Activated CD8-positive, alpha-beta T cell treated with anti-CD3 and anti-CD28 coated beads for 36 hours (primary cell): ENCODE results near the gene CLEC2D. TPM values are rescaled to one million over a fixed set of nuclear protein-coding genes. Genes with fewer than 3 reads are reported as not detected.

Experiments
- ATAC-seq: fragments of 200-7000 bp; cut with Tn5 transposase; one replicate; pipeline ENCODE4 v1.10.0; 2021; ENCODE audit warnings: mild to moderate bottlenecking, moderate library complexity
- CTCF ChIA-PET: fragments of 350-600 bp; sonication (Branson Sonifier 250); formaldehyde crosslinking; loops from one replicate; lab custom pipeline; 2021; ENCODE audit warnings: antibody characterized with exemption; lab: Charles Lee
- POLR2A ChIA-PET: fragments of 350-600 bp; sonication (Branson Sonifier 250); formaldehyde crosslinking; loops from one replicate; lab custom pipeline; 2021; ENCODE audit warnings: antibody characterized with exemption; lab: Charles Lee
- DNase-seq: peaks from one replicate; pipeline ENCODE4 v3.0.0-alpha.2; 2020
- H3K27ac Mint-ChIP-seq: one replicate; pipeline ENCODE4 v1.8.0; 2021; ENCODE audit warnings: mild to moderate bottlenecking, mixed read lengths
- H3K27me3 Mint-ChIP-seq: one replicate; pipeline ENCODE4 v1.8.0; 2021; ENCODE audit warnings: mixed read lengths
- H3K36me3 Mint-ChIP-seq: one replicate; pipeline ENCODE4 v1.8.0; 2021; ENCODE audit warnings: low read depth, mixed read lengths
- H3K4me1 Mint-ChIP-seq: one replicate; pipeline ENCODE4 v1.8.0; 2021; ENCODE audit warnings: low read depth, mixed read lengths
- H3K4me3 Mint-ChIP-seq: one replicate; pipeline ENCODE4 v1.8.0; 2021; ENCODE audit warnings: mild to moderate bottlenecking, moderate library complexity, mixed read lengths
- H3K9me3 Mint-ChIP-seq: one replicate; pipeline ENCODE4 v1.8.0; 2021; ENCODE audit warnings: mixed read lengths
- CTCF ChIP-seq: fragments of 200-600 bp; IDR thresholded peaks from one replicate; pipeline ENCODE4 v1.8.0; 2022; ENCODE audit warnings: antibody characterized with exemption, mild to moderate bottlenecking
- intact Hi-C: fragments of 100-400 bp; cut with micrococcal nuclease; formaldehyde crosslinking; loops from one replicate; pipeline ENCODE4 v1.10.0; 2022
- total RNA-seq, 2 experiments: library from RNA; stranded (reverse); gene quantifications; one replicate each; pipeline ENCODE4 v1.2.3, GENCODE V29; 2021

Gene CLEC2D
- total RNA-seq, 2 experiments from 2014 or later = 240 to 259 TPM

- ATAC-seq (no peak), DNase-seq (no peak)
- peaks cover 74% of the 10 kb centered on the region for H3K4me1 Mint-ChIP-seq
- no peak overlapping the region for H3K4me3 Mint-ChIP-seq
- intact Hi-C loops = no loop called here
- peaks cover 47% of the 10 kb centered on the region for H3K36me3 Mint-ChIP-seq
- POLR2A ChIA-PET = interaction anchor here (0.6 to 3.8 kb wide), 8 partner anchors 11 to 354 kb away, joined by 4 to 15 read pairs (median 6); no protein-coding TSS in a partner anchor
- H3K27me3 Mint-ChIP-seq = no peaks in the 10 kb centered on the region
- no peak for TF ChIP-seq CTCF
- H3K27ac Mint-ChIP-seq = peak overlapping the region; percentile 49
- CTCF ChIA-PET = interaction anchor here (1.3 to 3.7 kb wide), 3 partner anchors 9 to 64 kb away, joined by 3 to 23 read pairs (median 5); no protein-coding TSS in a partner anchor
- H3K9me3 Mint-ChIP-seq = peaks cover 33% of the 10 kb centered on the region
Observed at GRCh38 chr12:9698681-9699080, 29.2 kb downstream of the CLEC2D start.

- ChIA-PET POLR2A (interaction anchor here (0.5 to 4.1 kb wide), 10 partner anchors 13 to 515 kb away, joined by 3 to 15 read pairs (median 5); no protein-coding TSS in a partner anchor), CTCF (interaction anchor here (1.0 to 3.7 kb wide), 6 partner anchors 9 to 68 kb away, joined by 3 to 23 read pairs (median 6); no protein-coding TSS in a partner anchor)
- intact Hi-C loops = no loop called here
- H3K27ac Mint-ChIP-seq = peak overlapping the region; percentile 27
- H3K36me3 Mint-ChIP-seq = peaks cover 43% of the 10 kb centered on the region
- peaks cover 33% of the 10 kb centered on the region for H3K9me3 Mint-ChIP-seq
- ATAC-seq = peak; percentile 4
- H3K4me1 Mint-ChIP-seq = peaks cover 71% of the 10 kb centered on the region
- H3K27me3 Mint-ChIP-seq = no peaks in the 10 kb centered on the region
- TF ChIP-seq CTCF = no peak
- DNase-seq = no peak
- H3K4me3 Mint-ChIP-seq = no peak overlapping the region
Observed at GRCh38 chr12:9699269-9699897, 29.9 kb downstream of the CLEC2D start.

GRCh38 chr12:9699898-9700605 lies 30.5 kb downstream of the CLEC2D start:
- H3K4me3 Mint-ChIP-seq = no peak overlapping the region
- DNase-seq (no peak), ATAC-seq (no peak)
- intact Hi-C loops = no loop called here
- TF ChIP-seq CTCF = no peak
- H3K36me3 Mint-ChIP-seq = peaks cover 43% of the 10 kb centered on the region
- H3K27me3 Mint-ChIP-seq = no peaks in the 10 kb centered on the region
- peaks cover 68% of the 10 kb centered on the region for H3K4me1 Mint-ChIP-seq
- H3K9me3 Mint-ChIP-seq = peaks cover 33% of the 10 kb centered on the region
- ChIA-PET POLR2A (interaction anchor here (0.6 to 4.1 kb wide), 10 partner anchors 13 to 514 kb away, joined by 3 to 15 read pairs (median 5); no protein-coding TSS in a partner anchor), CTCF (interaction anchor here (1.0 to 3.7 kb wide), 5 partner anchors 8 to 69 kb away, joined by 3 to 23 read pairs (median 7); no protein-coding TSS in a partner anchor)
- peak overlapping the region; percentile 95 for H3K27ac Mint-ChIP-seq

- H3K27me3 Mint-ChIP-seq = no peaks in the 10 kb centered on the region
- CTCF ChIA-PET = interaction anchor here (1.0 to 3.7 kb wide), 5 partner anchors 7 to 69 kb away, joined by 3 to 23 read pairs (median 7); no protein-coding TSS in a partner anchor
- DNase-seq (no peak), ATAC-seq (no peak)
- peaks cover 33% of the 10 kb centered on the region for H3K9me3 Mint-ChIP-seq
- intact Hi-C loops = no loop called here
- POLR2A ChIA-PET = interaction anchor here (0.6 to 4.1 kb wide), 5 partner anchors 18 to 514 kb away, joined by 3 to 15 read pairs (median 5); no protein-coding TSS in a partner anchor
- peak overlapping the region; percentile 95 for H3K27ac Mint-ChIP-seq
- peaks cover 70% of the 10 kb centered on the region for H3K4me1 Mint-ChIP-seq
- no peak for TF ChIP-seq CTCF
- peaks cover 43% of the 10 kb centered on the region for H3K36me3 Mint-ChIP-seq
- H3K4me3 Mint-ChIP-seq = no peak overlapping the region
Observed at GRCh38 chr12:9700606-9700956, 31.1 kb downstream of the CLEC2D start.
